Esophagus squamous epithelium (tissue), 5 donors: Measurements from ENCODE around the gene UBE2G2. TPM values are rescaled to one million over a fixed set of nuclear protein-coding genes. Genes with fewer than 3 reads are reported as not detected.

Source experiments
- DNase-seq: peaks from one replicate; lab custom pipeline; 2025; lab: John Stamatoyannopoulos, UW
- H3K27ac ChIP-seq, 4 donors: fragments of 200-600 bp; sonication (generic); one replicate each; pipeline ENCODE4 v1.5.1; 2016 to 2019; ENCODE audit warnings: mild to moderate bottlenecking in 1 of 4
- H3K27me3 ChIP-seq, 4 donors: fragments of 200-600 bp; sonication (generic); 1 replicate in 3 of 4; 2 replicates in 1 of 4; pipeline versions ENCODE4 v1.5.1 to v1.6.0; 2017 to 2021; ENCODE audit warnings: antibody characterized with exemption in 1 of 4
- H3K36me3 ChIP-seq, 3 donors: fragments of 200-600 bp; sonication (generic); one replicate each; pipeline ENCODE4 v1.5.1; 2016 to 2019
- H3K4me1 ChIP-seq, 3 donors: fragments of 200-600 bp; sonication (generic); one replicate each; pipeline ENCODE4 v1.5.1; 2017 to 2019
- H3K4me3 ChIP-seq, 4 donors: fragments of 200-600 bp; sonication (generic); 1 replicate in 3 of 4; 2 replicates in 1 of 4; pipeline ENCODE4 v1.5.1; 2016 to 2019; ENCODE audit warnings: mild to moderate bottlenecking in 2 of 4, moderate library complexity in 1 of 4
- H3K9me3 ChIP-seq, 3 donors: fragments of 200-600 bp; sonication (generic); one replicate each; pipeline ENCODE4 v1.5.1; 2016 to 2019
- POLR2A ChIP-seq, 4 donors: fragments of 450-650 bp; IDR thresholded peaks; one replicate each; pipeline ENCODE4 v1.6.1; 2017; ENCODE audit warnings: antibody characterized with exemption in 4 of 4, mild to moderate bottlenecking in 4 of 4, moderate library complexity in 3 of 4
- WGBS, 2 donors: methylation state at CpG; one replicate each; pipeline ENCODE4 v1.1.5; 2018; 5-methylcytosine and 5-hydroxymethylcytosine counted together
- intact Hi-C: fragments of 100-400 bp; cut with DNase I; formaldehyde crosslinking; loops from one replicate; pipeline ENCODE4 v1.15.0; 2022
- total RNA-seq, 4 donors: library from RNA; depleted of rRNA; stranded (reverse); fragments of >200 nt; gene quantifications; one replicate each; pipeline ENCODE4 v1.1.0, GENCODE V29; 2016
- TF ChIP-seq, protein P1 (sequence below), 6 experiments: fragments of 450-650 bp in 4 of 6; fragments of 200-600 bp in 2 of 6; sonication (generic) in 2 of 6; IDR thresholded peaks; one replicate each; pipeline ENCODE4 v1.5.1; 2016 to 2019; ENCODE audit warnings: antibody characterized with exemption in 6 of 6, mild to moderate bottlenecking in 4 of 6, moderate library complexity in 4 of 6
- donor health status: DM: yes; HTN: yes; CAD: no.

UBE2G2 gene
- total RNA-seq, 4 donors from 2014 or later, result 27.9 to 70.0 (median 51.1) TPM

DNA sequence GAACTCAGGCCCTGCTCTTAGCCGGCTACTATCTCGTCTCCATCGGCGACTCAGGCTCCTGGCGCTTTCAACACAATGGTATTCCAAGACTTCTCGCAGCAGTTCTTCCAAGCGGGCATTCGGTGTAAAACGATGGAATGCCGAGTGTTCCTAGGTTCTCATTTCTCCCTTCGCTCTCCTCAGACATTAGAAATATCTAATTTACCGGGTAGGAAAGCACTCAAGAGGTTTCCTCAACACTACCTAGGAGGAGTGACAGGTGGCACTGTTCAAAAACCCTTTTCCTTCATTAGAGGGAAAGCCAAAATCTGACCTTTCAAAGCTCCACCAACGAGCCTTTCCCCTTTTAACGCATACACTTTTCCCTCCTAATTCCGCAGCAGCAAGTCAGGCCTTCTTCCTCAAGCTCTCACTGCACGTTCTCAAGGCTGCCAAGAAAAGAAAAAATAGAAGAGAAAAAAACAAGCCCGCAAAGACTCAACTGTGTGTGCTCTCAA lies 601 bp downstream of the UBE2G2 start:
- TF ChIP-seq POLR2A (IDR thresholded peaks at IDR 0.05), result no peak
- TF ChIP-seq, protein P1, sequence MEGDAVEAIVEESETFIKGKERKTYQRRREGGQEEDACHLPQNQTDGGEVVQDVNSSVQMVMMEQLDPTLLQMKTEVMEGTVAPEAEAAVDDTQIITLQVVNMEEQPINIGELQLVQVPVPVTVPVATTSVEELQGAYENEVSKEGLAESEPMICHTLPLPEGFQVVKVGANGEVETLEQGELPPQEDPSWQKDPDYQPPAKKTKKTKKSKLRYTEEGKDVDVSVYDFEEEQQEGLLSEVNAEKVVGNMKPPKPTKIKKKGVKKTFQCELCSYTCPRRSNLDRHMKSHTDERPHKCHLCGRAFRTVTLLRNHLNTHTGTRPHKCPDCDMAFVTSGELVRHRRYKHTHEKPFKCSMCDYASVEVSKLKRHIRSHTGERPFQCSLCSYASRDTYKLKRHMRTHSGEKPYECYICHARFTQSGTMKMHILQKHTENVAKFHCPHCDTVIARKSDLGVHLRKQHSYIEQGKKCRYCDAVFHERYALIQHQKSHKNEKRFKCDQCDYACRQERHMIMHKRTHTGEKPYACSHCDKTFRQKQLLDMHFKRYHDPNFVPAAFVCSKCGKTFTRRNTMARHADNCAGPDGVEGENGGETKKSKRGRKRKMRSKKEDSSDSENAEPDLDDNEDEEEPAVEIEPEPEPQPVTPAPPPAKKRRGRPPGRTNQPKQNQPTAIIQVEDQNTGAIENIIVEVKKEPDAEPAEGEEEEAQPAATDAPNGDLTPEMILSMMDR (IDR thresholded peaks at IDR 0.05), result peak in 3 of 6 experiments; percentile 23 to 51 (median 28)
- peaks cover 2 to 54% (median 6%) of the 10 kb centered on the region in 3 donors for H3K36me3 ChIP-seq
- peak overlapping the region; percentile 74 to 86 (median 80) for H3K27ac ChIP-seq
- peaks cover 5 to 42% (median 29%) of the 10 kb centered on the region in 3 donors for H3K4me1 ChIP-seq
- 2 to 3% methylated on average over 17 of the region's 17 CpGs for WGBS, 2 donors
- H3K9me3 ChIP-seq, result no peaks in the 10 kb centered on the region
- no peak for DNase-seq
- intact Hi-C loops, result loop anchor here (5.0 kb wide), 1 partner anchor 71 kb away; the partner anchor contains the start of gene PTTG1IP
- no peaks in the 10 kb centered on the region for H3K27me3 ChIP-seq
- H3K4me3 ChIP-seq, result peak overlapping the region; percentile 68 to 93 (median 80)

DNA sequence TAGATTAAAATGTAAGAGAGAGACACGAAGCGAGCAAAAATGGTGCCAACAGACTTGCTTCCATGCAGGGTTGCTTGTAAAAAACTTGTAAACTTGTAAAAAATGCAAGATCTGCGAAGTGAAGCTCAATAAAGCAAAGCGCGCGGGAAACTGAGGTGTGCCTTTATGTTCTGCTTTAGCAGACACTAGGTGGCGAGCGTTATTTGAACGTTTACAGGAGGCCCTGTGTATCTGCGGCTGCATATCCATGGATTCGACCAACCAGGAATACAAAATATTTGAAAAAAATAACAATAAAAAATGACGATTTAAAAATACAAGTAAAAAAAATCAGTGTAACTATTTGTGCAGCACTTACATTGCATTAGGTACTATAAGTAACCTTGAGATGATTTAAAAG lies 1.5 kb downstream of the UBE2G2 start:
- H3K27ac ChIP-seq, result no peak overlapping the region
- DNase-seq, result no peak
- intact Hi-C loops, result loop anchor here (5.0 kb wide), 1 partner anchor 72 kb away; the partner anchor contains the start of gene PTTG1IP
- peak overlapping the region in 1 of 4 donors; percentile 93 for H3K4me3 ChIP-seq
- 39 to 45% methylated on average over 12 of the region's 12 CpGs for WGBS, 2 donors
- TF ChIP-seq, protein P1 (IDR thresholded peaks at IDR 0.05), result peak in 5 of 6 experiments; percentile 30 to 55 (median 39)
- TF ChIP-seq POLR2A (IDR thresholded peaks at IDR 0.05), result no peak
- H3K27me3 ChIP-seq, result no peaks in the 10 kb centered on the region
- peaks cover 0 to 48% (median 0%) of the 10 kb centered on the region in 3 donors for H3K36me3 ChIP-seq
- peaks cover 5 to 42% (median 29%) of the 10 kb centered on the region in 3 donors for H3K4me1 ChIP-seq
- no peaks in the 10 kb centered on the region for H3K9me3 ChIP-seq

DNA sequence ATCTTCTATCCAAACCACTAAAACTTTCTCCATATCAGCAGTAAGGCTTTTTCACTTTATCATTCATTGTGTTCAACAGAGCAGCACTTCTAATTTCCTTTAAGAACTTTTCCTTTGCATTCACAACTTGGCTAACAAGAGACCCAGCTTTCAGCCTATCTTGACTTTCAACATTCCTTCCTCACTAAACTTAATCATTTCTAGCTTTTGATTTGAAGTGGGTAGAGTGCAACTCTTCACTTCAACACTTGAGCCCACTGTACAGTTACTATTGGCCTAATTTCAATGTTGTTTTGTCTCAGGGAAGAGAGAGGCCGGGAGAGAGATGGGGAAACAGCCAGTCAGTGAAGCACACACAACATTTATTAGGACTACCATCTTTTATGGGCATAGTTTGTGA lies 2.0 kb downstream of the UBE2G2 start:
- H3K4me1 ChIP-seq, result peaks cover 5 to 42% (median 29%) of the 10 kb centered on the region in 3 donors
- peaks cover 0 to 44% (median 0%) of the 10 kb centered on the region in 3 donors for H3K36me3 ChIP-seq
- no peaks in the 10 kb centered on the region for H3K9me3 ChIP-seq
- no peak overlapping the region for H3K27ac ChIP-seq
- WGBS, 2 donors, result 57% methylated on average over 1 of the region's 1 CpG; no CpG with 5 or more reads in 1 of the 2 donors
- H3K27me3 ChIP-seq, result no peaks in the 10 kb centered on the region
- TF ChIP-seq POLR2A (IDR thresholded peaks at IDR 0.05), result no peak
- TF ChIP-seq, protein P1 (IDR thresholded peaks at IDR 0.05), result no peak
- H3K4me3 ChIP-seq, result no peak overlapping the region
- no peak for DNase-seq
- intact Hi-C loops, result loop anchor here (5.0 to 10.0 kb wide), 5 partner anchors 73 to 325 kb away; partner anchors contain the start of gene PTTG1IP

DNA sequence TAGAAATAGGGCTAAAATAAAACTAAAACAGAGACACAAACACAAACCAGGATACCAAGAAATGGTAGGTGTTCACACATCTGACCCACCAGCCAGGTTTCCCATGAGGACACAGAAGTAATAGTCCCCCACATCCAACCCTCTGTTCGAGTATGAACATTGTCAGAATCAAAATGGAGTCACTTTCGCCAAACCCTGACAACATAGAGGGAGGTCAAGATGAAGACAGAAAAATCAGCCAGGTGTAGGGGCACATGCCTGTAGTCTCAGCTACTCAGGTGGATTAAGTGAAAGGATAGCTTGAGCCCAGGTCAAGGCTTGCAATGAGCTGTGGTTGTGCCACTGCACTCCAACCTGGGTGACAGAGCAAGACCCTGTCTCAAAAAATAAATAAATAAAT lies 3.8 kb downstream of the UBE2G2 start:
- H3K27ac ChIP-seq, result no peak overlapping the region
- no peaks in the 10 kb centered on the region for H3K27me3 ChIP-seq
- peaks cover 0 to 36% (median 0%) of the 10 kb centered on the region in 3 donors for H3K36me3 ChIP-seq
- no peaks in the 10 kb centered on the region for H3K9me3 ChIP-seq
- no peak for TF ChIP-seq POLR2A (IDR thresholded peaks at IDR 0.05)
- TF ChIP-seq, protein P1 (IDR thresholded peaks at IDR 0.05), result no peak
- WGBS, 2 donors, result 78 to 89% methylated on average over 2 of the region's 2 CpGs
- H3K4me3 ChIP-seq, result no peak overlapping the region
- DNase-seq, result no peak
- intact Hi-C loops, result loop anchor here (5.0 to 10.0 kb wide), 4 partner anchors 97 to 327 kb away; no protein-coding TSS in a partner anchor
- H3K4me1 ChIP-seq, result peaks cover 6 to 39% (median 31%) of the 10 kb centered on the region in 3 donors

DNA sequence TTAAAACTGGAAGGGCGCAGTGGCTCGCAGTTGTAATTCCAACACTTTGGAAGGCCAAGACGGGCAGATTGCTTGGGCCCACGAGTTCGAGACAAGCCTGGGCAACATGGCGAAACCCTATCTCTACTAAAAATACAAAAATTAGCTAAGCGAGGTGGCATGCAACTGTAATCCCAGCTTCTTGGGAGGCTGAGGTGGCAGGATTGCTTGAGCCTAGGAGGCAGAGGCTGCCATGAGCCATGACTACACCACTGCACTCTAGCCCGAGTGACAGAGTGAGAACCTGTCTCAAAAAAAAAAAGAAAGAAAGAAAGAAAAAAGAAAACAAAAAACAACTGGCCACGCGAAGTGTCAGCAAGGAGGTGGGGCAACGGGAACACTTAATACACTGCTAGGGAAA lies 6.3 kb downstream of the UBE2G2 start:
- no peak overlapping the region for H3K27ac ChIP-seq
- no peak for TF ChIP-seq POLR2A (IDR thresholded peaks at IDR 0.05)
- TF ChIP-seq, protein P1 (IDR thresholded peaks at IDR 0.05), result no peak
- H3K4me3 ChIP-seq, result no peak overlapping the region
- no peaks in the 10 kb centered on the region for H3K27me3 ChIP-seq
- peaks cover 0 to 56% (median 0%) of the 10 kb centered on the region in 3 donors for H3K36me3 ChIP-seq
- no peaks in the 10 kb centered on the region for H3K9me3 ChIP-seq
- 87 to 88% methylated on average over 11 of the region's 11 CpGs for WGBS, 2 donors
- intact Hi-C loops, result loop anchor here (5.0 to 10.0 kb wide), 4 partner anchors 99 to 329 kb away; no protein-coding TSS in a partner anchor
- peaks cover 6 to 28% (median 18%) of the 10 kb centered on the region in 3 donors for H3K4me1 ChIP-seq
- DNase-seq, result no peak
